Left ventricle myocardium inferior (tissue), 1 donor: ENCODE measurements around the gene ZNF76. TPM values are rescaled to one million over a fixed set of nuclear protein-coding genes. Genes with fewer than 3 reads are reported as not detected.

Experiments used
- DNase-seq: peaks from one replicate; pipeline ENCODE4 v3.0.0-alpha.2; 2020
- H3K27ac ChIP-seq: fragments of 200-600 bp; replicated peaks from 2 replicates; pipeline ENCODE4 v1.8.0; 2021
- H3K27me3 ChIP-seq: fragments of 200-600 bp; 2 replicates; pipeline ENCODE4 v1.8.0; 2021; ENCODE audit warnings: low read depth
- H3K36me3 ChIP-seq: fragments of 200-600 bp; 2 replicates; pipeline ENCODE4 v1.8.0; 2021
- H3K4me1 ChIP-seq: fragments of 200-600 bp; 2 replicates; pipeline ENCODE4 v1.8.0; 2021
- H3K4me3 ChIP-seq: fragments of 200-600 bp; 2 replicates; pipeline ENCODE4 v1.8.0; 2021; ENCODE audit warnings: mild to moderate bottlenecking, moderate library complexity
- H3K9me3 ChIP-seq: fragments of 200-600 bp; replicated peaks from 2 replicates; pipeline ENCODE4 v1.8.0; 2021
- CTCF ChIP-seq: fragments of 200-600 bp; IDR thresholded peaks from 2 replicates; pipeline ENCODE4 v1.8.0; 2021; ENCODE audit warnings: antibody characterized with exemption, mild to moderate bottlenecking, borderline replicate concordance
- intact Hi-C: fragments of 100-400 bp; cut with micrococcal nuclease; formaldehyde crosslinking; loops from one replicate; pipeline ENCODE4 v1.11.0; 2022
- total RNA-seq: library from RNA; stranded (reverse); fragmentation: NEBNext Ultra II Directional; extraction: Animal tissue kit (Norgen Biotek cat#: 25700); gene quantifications from one replicate; pipeline ENCODE4 v1.2.1, GENCODE V29; 2021
- donor health status: DM: no; HTN: yes; CAD: no; lungs with severe emphysema.

ZNF76 gene
- total RNA-seq, 1 donor from 2014 or later, result 38.7 TPM

- DNase-seq, result no peak
- Histone ChIP-seq H3K27me3 (no peaks in the 10 kb centered on the region), H3K4me1 (peaks cover 29% of the 10 kb centered on the region), H3K36me3 (peaks cover 48% of the 10 kb centered on the region), H3K27ac (no peak overlapping the region), H3K4me3 (no peak overlapping the region), H3K9me3 (no peaks in the 10 kb centered on the region)
- TF ChIP-seq CTCF, result no peak
- intact Hi-C loops, result no loop called here
Observed at GRCh38 chr6:35295036-35295435, 35.5 kb downstream of the ZNF76 start.

- intact Hi-C loops, result no loop called here
- no peak for DNase-seq
- H3K9me3 ChIP-seq, result no peaks in the 10 kb centered on the region
- H3K27ac ChIP-seq, result no peak overlapping the region
- no peak for TF ChIP-seq CTCF
- peaks cover 29% of the 10 kb centered on the region for H3K4me1 ChIP-seq
- H3K4me3 ChIP-seq, result no peak overlapping the region
- peaks cover 41% of the 10 kb centered on the region for H3K36me3 ChIP-seq
- no peaks in the 10 kb centered on the region for H3K27me3 ChIP-seq
Observed at GRCh38 chr6:35295521-35296315, 36.2 kb downstream of the ZNF76 start.

- Histone ChIP-seq H3K4me1 (peaks cover 29% of the 10 kb centered on the region), H3K36me3 (peaks cover 27% of the 10 kb centered on the region), H3K9me3 (no peaks in the 10 kb centered on the region), H3K27ac (peak overlapping the region; percentile 61), H3K27me3 (no peaks in the 10 kb centered on the region), H3K4me3 (peak overlapping the region; percentile 63)
- intact Hi-C loops, result no loop called here
- DNase-seq, result no peak
- TF ChIP-seq CTCF, result no peak
Observed at GRCh38 chr6:35296931-35297600, 37.5 kb downstream of the ZNF76 start.

GRCh38 chr6:35297601-35298481, 38.3 kb downstream of the ZNF76 start, which contains the start of gene DEF6:
Gene DEF6 (plus strand): TSS chr6:35297818. CDS start chr6:35297857, 39 bp downstream.
- TF ChIP-seq CTCF, result peak; percentile 82
- H3K4me1 ChIP-seq, result peaks cover 34% of the 10 kb centered on the region
- peak; percentile 82 for DNase-seq
- intact Hi-C loops, result no loop called here
- peak within 1 kb of the TSS; percentile 61 for H3K27ac ChIP-seq
- no peaks in the 10 kb centered on the region for H3K27me3 ChIP-seq
- H3K36me3 ChIP-seq, result peaks cover 21% of the 10 kb centered on the region
- H3K4me3 ChIP-seq, result peak within 1 kb of the TSS; percentile 63
- no peaks in the 10 kb centered on the region for H3K9me3 ChIP-seq

GRCh38 chr6:35298625-35299140, 39.1 kb downstream of the ZNF76 start:
- no peak for TF ChIP-seq CTCF
- H3K27ac ChIP-seq, result no peak overlapping the region
- no peaks in the 10 kb centered on the region for H3K9me3 ChIP-seq
- intact Hi-C loops, result no loop called here
- peaks cover 12% of the 10 kb centered on the region for H3K36me3 ChIP-seq
- DNase-seq, result no peak
- peak overlapping the region; percentile 63 for H3K4me3 ChIP-seq
- H3K27me3 ChIP-seq, result no peaks in the 10 kb centered on the region
- peaks cover 39% of the 10 kb centered on the region for H3K4me1 ChIP-seq
